GM21737 (cell line): ENCODE measurements around the gene KATNB1.
"Not testable (repeated sequence)": the region's sequence is repeated elsewhere in the genome, so short reads cannot be mapped to it uniquely, and the experiment has no call there.

ENCODE experiments used
- ATAC-seq: cut with Tn5 transposase; IDR thresholded peaks from one replicate; pipeline ENCODE4 v1.9.1; 2021; ENCODE audit warnings: mild to moderate bottlenecking, moderate library complexity; ENCODE audit not compliant: unreplicated experiment

Gene KATNB1

GRCh38 chr16:57700781-57701551, 34.6 kb upstream of the KATNB1 start:
- no peak for ATAC-seq

GRCh38 chr16:57701759-57702371, 33.7 kb upstream of the KATNB1 start:
- ATAC-seq = no peak

DNA sequence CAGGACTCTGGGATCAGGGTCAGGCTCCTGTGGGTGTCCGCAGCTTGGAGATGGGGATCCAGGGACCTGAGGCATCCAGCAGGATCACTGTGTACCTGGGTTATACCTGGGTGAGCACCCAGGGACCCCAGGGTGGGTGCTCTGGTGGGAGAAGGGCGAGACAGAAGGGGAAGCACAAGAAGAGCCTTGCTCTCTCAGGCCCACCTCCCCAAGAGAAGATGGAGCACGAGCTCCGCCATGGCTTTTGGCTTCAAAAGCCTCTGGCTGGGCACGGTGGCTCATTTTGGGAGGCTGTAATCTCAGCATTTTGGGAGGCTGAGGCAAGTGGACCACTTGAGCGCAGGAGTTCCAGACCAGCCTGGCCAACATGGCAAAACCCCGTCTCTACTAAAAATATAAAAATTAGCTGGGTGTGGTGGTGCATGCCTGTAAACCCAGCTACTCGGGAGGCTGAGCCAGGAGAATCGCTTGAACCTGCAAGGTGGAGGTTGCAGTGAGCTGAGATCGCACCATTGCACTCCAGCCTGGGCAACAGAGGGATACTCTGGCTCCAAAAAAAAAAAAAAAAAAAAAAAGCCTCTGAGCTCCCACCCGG, 32.1 kb upstream of the KATNB1 start:
- ATAC-seq = no peak

GRCh38 chr16:57704011-57704904, 31.3 kb upstream of the KATNB1 start:
- no peak for ATAC-seq

GRCh38 chr16:57704905-57705852, 30.4 kb upstream of the KATNB1 start:
- ATAC-seq = no peak

DNA sequence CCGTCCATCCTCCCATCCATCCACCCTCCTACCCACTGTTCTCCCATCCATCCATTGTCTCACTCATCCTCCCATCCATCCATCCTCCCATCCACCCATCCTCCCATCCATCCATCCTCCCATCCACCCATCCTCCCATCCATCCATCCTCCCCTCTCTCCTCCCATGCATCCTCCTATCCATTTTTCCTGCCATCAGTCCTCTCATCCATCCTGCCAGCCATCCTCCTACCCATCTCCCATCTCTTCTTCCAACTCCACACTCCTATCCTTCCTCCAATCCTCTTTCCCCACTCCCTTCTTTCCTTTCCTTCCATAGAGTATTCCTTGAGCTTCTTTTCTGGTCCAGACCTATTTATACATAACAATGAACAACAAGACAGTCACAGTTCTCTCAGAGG, 28.9 kb upstream of the KATNB1 start:
- ATAC-seq = no peak

- ATAC-seq = no peak
Observed at GRCh38 chr16:57707331-57707730, 28.2 kb upstream of the KATNB1 start.

DNA sequence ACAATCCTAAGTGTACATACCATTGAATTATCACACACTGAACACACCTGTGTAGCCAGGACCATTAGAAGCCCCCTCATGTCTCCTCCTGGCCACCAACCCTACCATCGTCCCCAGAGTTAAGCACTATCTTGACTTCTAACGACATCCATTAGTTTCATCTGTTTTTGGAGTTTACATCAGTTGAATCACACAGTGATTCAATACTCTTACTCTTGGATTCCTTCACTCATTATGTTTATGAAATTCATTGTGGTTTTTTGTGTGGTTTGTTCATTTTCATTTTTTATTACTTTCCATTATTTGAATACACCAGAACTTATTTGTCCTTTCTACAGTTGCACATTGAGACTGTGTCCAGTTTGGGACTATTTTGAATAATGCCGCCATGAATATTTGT, 27.4 kb upstream of the KATNB1 start:
- ATAC-seq = no peak

DNA sequence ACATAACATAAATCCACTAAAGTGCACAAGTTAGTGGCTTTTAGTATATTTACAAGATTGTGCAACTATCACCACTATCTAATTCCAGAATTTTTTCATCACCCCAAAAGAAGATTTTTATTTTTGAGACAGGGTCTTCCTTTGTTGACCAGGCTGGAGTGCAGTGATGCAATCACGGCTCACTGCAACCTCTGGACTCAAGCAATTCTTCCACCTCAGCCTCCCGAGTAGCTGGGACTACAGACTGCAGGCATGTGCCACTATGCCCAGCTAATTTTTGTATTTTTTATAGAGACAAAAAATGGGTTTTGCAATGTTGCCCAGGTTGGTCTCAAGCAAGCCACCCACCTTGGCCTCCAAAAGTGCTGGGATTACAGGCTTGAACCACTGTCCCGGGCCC, 25.9 kb upstream of the KATNB1 start:
- ATAC-seq = no peak

DNA sequence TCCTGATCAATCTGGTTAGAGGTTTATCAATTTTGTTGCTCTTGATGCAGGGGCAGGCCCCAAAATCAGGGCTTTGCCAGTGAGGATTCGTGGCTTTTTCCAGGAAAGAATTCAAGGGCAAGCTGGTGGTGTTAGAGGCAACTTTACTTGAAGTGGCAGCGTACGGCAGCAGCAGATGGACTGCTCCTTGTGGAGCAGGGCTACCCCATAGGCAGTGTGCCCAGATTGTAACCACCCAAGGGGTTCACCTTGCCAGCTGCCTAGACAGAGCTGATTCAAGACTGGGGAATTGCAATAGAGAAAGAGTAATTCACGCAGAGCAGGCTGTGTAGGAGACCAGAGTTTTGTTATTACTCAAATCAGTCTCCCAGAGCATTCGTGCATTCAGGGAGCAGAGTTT, 24.2 kb upstream of the KATNB1 start:
- no peak for ATAC-seq

GRCh38 chr16:57711993-57712392, 23.6 kb upstream of the KATNB1 start:
- no peak for ATAC-seq

GRCh38 chr16:57712569-57712968, 23.0 kb upstream of the KATNB1 start:
- not testable (repeated sequence) for ATAC-seq

GRCh38 chr16:57713596-57713995, 22.0 kb upstream of the KATNB1 start:
- no peak for ATAC-seq

- ATAC-seq = no peak
Observed at GRCh38 chr16:57714047-57714446, 21.5 kb upstream of the KATNB1 start.

GRCh38 chr16:57720142-57720575, 15.4 kb upstream of the KATNB1 start:
- no peak for ATAC-seq

DNA sequence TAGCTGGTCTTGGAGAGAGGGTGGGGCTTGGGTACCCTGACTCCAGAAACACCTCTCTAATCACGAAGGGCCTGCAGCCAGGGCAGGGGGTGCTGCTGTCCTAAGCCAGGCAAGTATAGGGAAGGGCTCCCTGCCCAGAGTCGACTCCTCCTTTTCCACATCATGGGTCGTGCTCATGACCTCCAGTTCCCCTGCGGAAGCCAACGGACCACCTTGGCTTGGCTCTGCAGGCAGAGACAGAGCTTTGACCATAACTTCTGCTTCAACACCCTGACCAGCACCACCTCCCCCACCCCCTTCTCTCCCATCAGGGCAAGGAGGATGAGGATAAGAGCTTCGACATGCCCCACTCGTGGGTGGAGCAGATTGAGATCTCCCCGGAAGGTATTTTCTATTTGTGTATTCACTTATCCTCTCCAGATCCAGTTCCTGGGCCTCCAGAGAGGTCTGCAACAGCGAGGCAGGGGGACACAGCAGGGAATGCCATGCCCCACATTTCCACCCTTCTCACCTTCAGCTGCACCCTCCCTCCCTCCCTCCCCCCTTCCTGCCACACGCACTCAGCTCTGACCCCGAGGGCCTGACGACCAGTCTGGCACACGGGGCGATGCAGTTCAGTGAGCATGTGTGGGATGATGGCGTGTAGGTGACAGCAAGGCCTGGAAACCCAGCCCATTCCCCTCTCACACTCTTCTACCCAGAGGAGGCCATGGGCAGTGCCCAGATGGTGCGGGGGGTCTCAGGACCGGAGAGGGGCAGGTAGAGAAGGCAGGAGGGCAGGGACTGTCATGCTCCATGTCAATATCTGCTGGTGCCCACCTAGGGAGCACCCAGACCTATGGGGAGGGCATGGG, 14.0 kb upstream of the KATNB1 start:
- no peak for ATAC-seq

- ATAC-seq = no peak
Observed at GRCh38 chr16:57722210-57722499, 13.4 kb upstream of the KATNB1 start.

DNA sequence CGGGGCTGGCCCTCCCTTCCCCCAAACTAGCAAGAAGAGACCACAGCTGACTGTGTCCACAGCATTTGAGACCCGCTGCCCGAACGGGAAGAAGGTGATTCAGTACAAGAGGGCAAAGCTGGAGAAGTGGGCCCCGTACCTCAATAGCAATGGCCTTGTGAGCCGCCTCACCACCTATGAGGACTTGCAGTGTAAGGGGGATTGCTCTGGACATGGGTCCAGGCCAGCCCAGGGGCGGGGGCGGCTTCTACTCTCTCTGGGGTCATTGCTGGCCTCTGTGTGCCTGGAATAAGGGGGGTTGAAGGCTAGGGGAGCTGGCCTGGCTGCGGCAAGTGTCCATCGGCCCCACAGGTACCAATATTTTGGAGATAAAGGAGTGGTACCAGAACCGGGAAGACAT, 12.9 kb upstream of the KATNB1 start:
- ATAC-seq = no peak

GRCh38 chr16:57723170-57723569, 12.4 kb upstream of the KATNB1 start:
- no peak for ATAC-seq
